Lung (tissue), 12 donors: ENCODE data around the gene H1-8. TPM values are rescaled to one million over a fixed set of nuclear protein-coding genes. Genes with fewer than 3 reads are reported as not detected.

Source experiments
- ATAC-seq: fragments of 200-7000 bp; cut with Tn5 transposase; one replicate; pipeline ENCODE4 v1.9.1; 2020; ENCODE audit warnings: moderate number of reproducible peaks; ENCODE audit not compliant: insufficient read depth, low FRiP score
- DNase-seq, 3 donors: peaks; one replicate each; pipeline ENCODE4 v3.0.0-alpha.2; 2013 to 2017
- H3K27ac ChIP-seq, 2 donors: one replicate each; pipeline ENCODE4 v1.5.1; 2013; ENCODE audit warnings: mild to moderate bottlenecking in 2 of 2, moderate library complexity in 2 of 2, control low read depth in 1 of 2, inconsistent platforms in 1 of 2, low read depth in 1 of 2, low read length in 1 of 2
- H3K27me3 ChIP-seq, 3 donors: one replicate each; pipeline ENCODE4 v1.5.1; 2013; ENCODE audit warnings: low read length in 2 of 3; ENCODE audit not compliant: control insufficient read depth in 3 of 3, insufficient read depth in 3 of 3
- H3K36me3 ChIP-seq, 4 donors: one replicate each; pipeline ENCODE4 v1.5.1; 2013; ENCODE audit warnings: low read length in 4 of 4, mild to moderate bottlenecking in 1 of 4, moderate library complexity in 1 of 4; ENCODE audit not compliant: control insufficient read depth in 4 of 4, insufficient read depth in 4 of 4
- H3K4me1 ChIP-seq, 5 donors: one replicate each; pipeline ENCODE4 v1.5.1; 2013; ENCODE audit warnings: low read length in 5 of 5, mild to moderate bottlenecking in 2 of 5, moderate library complexity in 1 of 5; ENCODE audit not compliant: control insufficient read depth in 5 of 5, insufficient read depth in 5 of 5
- H3K4me3 ChIP-seq: one replicate; pipeline ENCODE4 v1.5.1; 2013; ENCODE audit warnings: mild to moderate bottlenecking, control low read depth, moderate library complexity
- H3K9ac ChIP-seq, 2 donors: one replicate each; pipeline ENCODE4 v1.5.1; 2013; ENCODE audit warnings: low read length in 2 of 2, control low read depth in 1 of 2; ENCODE audit not compliant: insufficient read depth in 1 of 2
- H3K9me3 ChIP-seq, 4 donors: one replicate each; pipeline ENCODE4 v1.5.1; 2013; ENCODE audit warnings: low read length in 3 of 4, mild to moderate bottlenecking in 1 of 4, moderate library complexity in 1 of 4; ENCODE audit not compliant: control insufficient read depth in 4 of 4, insufficient read depth in 3 of 4
- WGBS, 2 donors: extraction: QIAGEN DNeasy Blood & Tissue Kit; methylation state at CpG; one replicate each; pipeline ENCODE4 v1.1.7; 2013; 5-methylcytosine and 5-hydroxymethylcytosine counted together
- polyA plus RNA-seq, 2 donors: library from polyadenylated mRNA; stranded (reverse); fragments of 200-250 nt; gene quantifications; one replicate each; pipeline ENCODE4 v1.2.1, GENCODE V29; 2013
- total RNA-seq, 2 donors: library from RNA; depleted of rRNA in 1 of 2; stranded (reverse); fragments of >200 nt in 1 of 2; gene quantifications; one replicate each; pipeline ENCODE4 v1.2.1, GENCODE V29; 2014 to 2021
- TF ChIP-seq, protein P1 (sequence below): IDR thresholded peaks from 2 replicates; pipeline ENCODE4 v1.5.1; 2012; ENCODE audit warnings: mild to moderate bottlenecking; ENCODE audit errors: control extremely low read depth, extremely low read depth
- donor health status: control.
- donor health status: control.
- donor health status: Bipolar disorder and iron deficiency.
- donor health status: healthy.
- donor health status: DM: yes; HTN: yes; CAD: no.

Gene H1-8
- total and polyA plus RNA-seq, 4 donors: not detected

DNA sequence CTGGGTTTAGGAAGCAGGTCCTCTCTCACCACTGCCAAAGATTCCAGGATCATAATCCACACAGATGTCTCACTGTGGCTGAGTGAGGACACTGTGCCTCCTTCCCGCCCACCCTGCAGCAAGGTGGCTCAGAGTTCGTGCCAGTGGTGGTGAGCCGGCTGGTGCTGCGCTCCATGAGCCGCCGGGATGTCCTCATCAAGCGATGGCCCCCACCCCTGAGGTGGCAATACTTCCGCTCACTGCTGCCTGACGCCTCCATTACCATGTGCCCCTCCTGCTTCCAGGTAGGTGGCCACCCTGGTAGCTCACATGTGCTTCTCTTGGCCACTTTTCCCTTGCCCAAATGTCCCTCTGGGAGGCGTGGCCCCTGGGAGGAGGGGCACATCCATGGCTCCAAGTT, 23.5 kb upstream of the H1-8 start:
- DNase-seq: no peak
- no peak overlapping the region for H3K4me3 ChIP-seq
- H3K4me1 ChIP-seq: no peaks in the 10 kb centered on the region
- TF ChIP-seq, protein P1, sequence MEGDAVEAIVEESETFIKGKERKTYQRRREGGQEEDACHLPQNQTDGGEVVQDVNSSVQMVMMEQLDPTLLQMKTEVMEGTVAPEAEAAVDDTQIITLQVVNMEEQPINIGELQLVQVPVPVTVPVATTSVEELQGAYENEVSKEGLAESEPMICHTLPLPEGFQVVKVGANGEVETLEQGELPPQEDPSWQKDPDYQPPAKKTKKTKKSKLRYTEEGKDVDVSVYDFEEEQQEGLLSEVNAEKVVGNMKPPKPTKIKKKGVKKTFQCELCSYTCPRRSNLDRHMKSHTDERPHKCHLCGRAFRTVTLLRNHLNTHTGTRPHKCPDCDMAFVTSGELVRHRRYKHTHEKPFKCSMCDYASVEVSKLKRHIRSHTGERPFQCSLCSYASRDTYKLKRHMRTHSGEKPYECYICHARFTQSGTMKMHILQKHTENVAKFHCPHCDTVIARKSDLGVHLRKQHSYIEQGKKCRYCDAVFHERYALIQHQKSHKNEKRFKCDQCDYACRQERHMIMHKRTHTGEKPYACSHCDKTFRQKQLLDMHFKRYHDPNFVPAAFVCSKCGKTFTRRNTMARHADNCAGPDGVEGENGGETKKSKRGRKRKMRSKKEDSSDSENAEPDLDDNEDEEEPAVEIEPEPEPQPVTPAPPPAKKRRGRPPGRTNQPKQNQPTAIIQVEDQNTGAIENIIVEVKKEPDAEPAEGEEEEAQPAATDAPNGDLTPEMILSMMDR: no peak
- no peak overlapping the region for H3K27ac ChIP-seq
- peaks cover 0 to 31% (median 12%) of the 10 kb centered on the region in 4 donors for H3K36me3 ChIP-seq
- 92 to 97% methylated on average over 10 of the region's 10 CpGs for WGBS, 2 donors
- H3K27me3 ChIP-seq: no peaks in the 10 kb centered on the region
- H3K9ac ChIP-seq: no peak overlapping the region
- ATAC-seq: no peak
- H3K9me3 ChIP-seq: no peaks in the 10 kb centered on the region

DNA sequence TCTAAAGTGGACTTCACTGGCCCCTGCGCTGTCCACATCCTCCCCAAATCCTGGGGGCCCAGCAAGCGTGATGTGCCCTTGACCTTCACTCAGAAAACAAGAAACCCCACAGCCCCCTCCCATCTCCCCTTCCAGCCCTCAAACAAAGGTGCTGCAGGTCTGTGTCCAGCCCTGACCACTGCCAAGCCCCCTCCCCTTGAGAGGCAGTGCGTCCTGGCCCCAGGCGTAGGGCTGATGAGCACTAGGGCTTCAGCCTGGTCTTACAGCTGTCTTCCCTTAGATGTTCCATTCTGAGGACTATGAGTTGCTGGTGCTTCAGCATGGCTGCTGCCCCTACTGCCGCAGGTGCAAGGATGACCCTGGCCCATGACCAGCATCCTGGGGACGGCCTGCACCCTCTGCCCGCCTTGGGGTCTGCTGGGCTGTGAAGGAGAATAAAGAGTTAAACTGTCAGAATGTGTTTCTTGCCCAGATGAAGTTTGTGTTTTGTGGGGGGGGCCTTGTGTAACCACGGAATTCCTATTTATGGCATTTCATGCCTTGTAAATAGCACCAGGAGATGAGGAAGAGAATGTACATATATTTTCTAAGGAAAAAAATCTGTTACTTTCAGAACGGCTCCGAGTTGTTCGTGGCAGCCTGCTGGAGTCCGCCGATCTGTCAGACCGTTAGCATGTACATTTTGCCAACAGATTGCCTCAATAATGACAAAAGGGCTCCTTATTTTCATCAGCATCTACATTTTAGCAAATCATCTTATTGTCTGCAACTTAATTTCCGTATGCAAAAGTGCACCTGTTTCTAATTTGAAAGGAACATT, 22.9 kb upstream of the H1-8 start:
- Histone ChIP-seq H3K27me3 (no peaks in the 10 kb centered on the region), H3K4me3 (no peak overlapping the region), H3K9ac (no peak overlapping the region), H3K4me1 (no peaks in the 10 kb centered on the region), H3K9me3 (no peaks in the 10 kb centered on the region), H3K27ac (no peak overlapping the region), H3K36me3 (peaks cover 0 to 27% (median 11%) of the 10 kb centered on the region in 4 donors)
- TF ChIP-seq, protein P1: no peak
- WGBS, 2 donors: 95 to 96% methylated on average over 15 of the region's 15 CpGs
- DNase-seq (no peak), ATAC-seq (no peak)

DNA sequence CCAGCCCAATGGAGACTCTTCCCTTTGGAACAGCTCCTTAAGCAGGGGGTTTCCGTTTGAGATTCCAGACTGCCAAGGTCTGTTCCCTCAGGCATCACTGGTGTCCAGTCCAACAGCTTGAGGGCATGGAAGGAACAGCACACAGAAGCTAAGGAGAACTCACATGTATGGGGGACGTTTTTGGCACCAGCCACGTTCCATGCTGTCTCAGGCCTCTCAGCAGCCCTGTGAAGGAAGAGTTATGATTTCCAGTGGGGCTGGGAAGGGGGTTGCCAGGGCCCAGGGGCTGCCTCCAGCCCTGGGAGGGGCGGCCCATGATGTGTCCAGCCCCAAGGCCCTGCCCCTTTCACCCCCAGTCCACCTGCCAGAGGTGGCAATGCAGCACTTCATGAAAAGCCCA, 22.0 kb upstream of the H1-8 start:
- DNase-seq: no peak
- WGBS, 2 donors: 83 to 97% methylated on average over 4 of the region's 4 CpGs

More for the DNA sequence above, 22.0 kb upstream of the H1-8 start:
- no peaks in the 10 kb centered on the region for H3K4me1 ChIP-seq
- H3K27me3 ChIP-seq: no peaks in the 10 kb centered on the region
- TF ChIP-seq, protein P1: no peak
- H3K36me3 ChIP-seq: peaks cover 0 to 25% (median 10%) of the 10 kb centered on the region in 4 donors
- ATAC-seq: no peak
- H3K27ac ChIP-seq: no peak overlapping the region
- H3K9ac ChIP-seq: no peak overlapping the region
- no peaks in the 10 kb centered on the region for H3K9me3 ChIP-seq
- H3K4me3 ChIP-seq: no peak overlapping the region
